GM19324 (cell line): ENCODE results near the gene NLGN1.

Source experiments
- ATAC-seq: cut with Tn5 transposase; IDR thresholded peaks from one replicate; pipeline ENCODE4 v1.9.1; 2021; ENCODE audit warnings: mild to moderate bottlenecking, moderate library complexity; ENCODE audit not compliant: unreplicated experiment, low FRiP score

Gene NLGN1

GRCh38 chr3:173747427-173747826 is 349.9 kb downstream of the NLGN1 start:
- ATAC-seq, result no peak

GRCh38 chr3:173748105-173748504 is 350.6 kb downstream of the NLGN1 start:
- no peak for ATAC-seq

- ATAC-seq, result no peak
Observed at GRCh38 chr3:173750095-173750494, 352.6 kb downstream of the NLGN1 start.

GRCh38 chr3:173750591-173750990 is 353.0 kb downstream of the NLGN1 start:
- ATAC-seq, result no peak

- ATAC-seq, result no peak
Observed at GRCh38 chr3:173753593-173753992, 356.0 kb downstream of the NLGN1 start.

- no peak for ATAC-seq
Observed at GRCh38 chr3:173755161-173755560, 357.6 kb downstream of the NLGN1 start.

- ATAC-seq, result no peak
Observed at GRCh38 chr3:173761161-173761560, 363.6 kb downstream of the NLGN1 start.

GRCh38 chr3:173762501-173762900 is 365.0 kb downstream of the NLGN1 start:
- no peak for ATAC-seq

GRCh38 chr3:173770011-173770410 is 372.5 kb downstream of the NLGN1 start:
- ATAC-seq, result no peak

- ATAC-seq, result no peak
Observed at GRCh38 chr3:173770796-173771573, 373.4 kb downstream of the NLGN1 start.

- no peak for ATAC-seq
Observed at GRCh38 chr3:173773800-173774199, 376.3 kb downstream of the NLGN1 start.

GRCh38 chr3:173774294-173774693 is 376.8 kb downstream of the NLGN1 start:
- ATAC-seq, result no peak

- no peak for ATAC-seq
Observed at GRCh38 chr3:173778251-173778650, 380.7 kb downstream of the NLGN1 start.

GRCh38 chr3:173780067-173780466 is 382.5 kb downstream of the NLGN1 start:
- no peak for ATAC-seq

- ATAC-seq, result no peak
Observed at GRCh38 chr3:173785004-173785403, 387.5 kb downstream of the NLGN1 start.

- ATAC-seq, result no peak
Observed at GRCh38 chr3:173789530-173790162, 392.1 kb downstream of the NLGN1 start.

- ATAC-seq, result no peak
Observed at GRCh38 chr3:173793963-173794362, 396.4 kb downstream of the NLGN1 start.

GRCh38 chr3:173796405-173796804 is 398.9 kb downstream of the NLGN1 start:
- ATAC-seq, result no peak

- no peak for ATAC-seq
Observed at GRCh38 chr3:173796890-173797289, 399.3 kb downstream of the NLGN1 start.

- no peak for ATAC-seq
Observed at GRCh38 chr3:173799060-173799816, 401.7 kb downstream of the NLGN1 start.

- ATAC-seq, result no peak
Observed at GRCh38 chr3:173800154-173800553, 402.6 kb downstream of the NLGN1 start.
